Ishikawa (cell line): ENCODE measurements around the gene SMURF1.

ENCODE experiments used
- EP300 ChIP-seq: IDR thresholded peaks from 2 replicates; pipeline ENCODE4 v1.6.1; 2012; ENCODE audit warnings: borderline replicate concordance
- FOXM1 ChIP-seq: IDR thresholded peaks from 2 replicates; pipeline ENCODE4 v1.6.1; 2012; ENCODE audit warnings: low read depth, borderline replicate concordance
- RAD21 ChIP-seq: IDR thresholded peaks from 2 replicates; pipeline ENCODE4 v1.6.1; 2012; ENCODE audit warnings: low read depth
- YY1 ChIP-seq: IDR thresholded peaks from 2 replicates; pipeline ENCODE4 v1.6.1; 2012; ENCODE audit warnings: low read depth
- ZBTB7A ChIP-seq: IDR thresholded peaks from 2 replicates; pipeline ENCODE4 v1.6.1; 2012; ENCODE audit warnings: low read depth
- TF ChIP-seq, protein P1 (sequence below): IDR thresholded peaks from 2 replicates; pipeline ENCODE4 v1.6.1; 2012
- TF ChIP-seq, protein P2 (sequence below): IDR thresholded peaks from 2 replicates; pipeline ENCODE4 v1.6.1; 2012; ENCODE audit warnings: low read depth, mild to moderate bottlenecking
- TF ChIP-seq, protein P3 (sequence below): IDR thresholded peaks from 2 replicates; pipeline ENCODE4 v1.6.1; 2012

DNA sequence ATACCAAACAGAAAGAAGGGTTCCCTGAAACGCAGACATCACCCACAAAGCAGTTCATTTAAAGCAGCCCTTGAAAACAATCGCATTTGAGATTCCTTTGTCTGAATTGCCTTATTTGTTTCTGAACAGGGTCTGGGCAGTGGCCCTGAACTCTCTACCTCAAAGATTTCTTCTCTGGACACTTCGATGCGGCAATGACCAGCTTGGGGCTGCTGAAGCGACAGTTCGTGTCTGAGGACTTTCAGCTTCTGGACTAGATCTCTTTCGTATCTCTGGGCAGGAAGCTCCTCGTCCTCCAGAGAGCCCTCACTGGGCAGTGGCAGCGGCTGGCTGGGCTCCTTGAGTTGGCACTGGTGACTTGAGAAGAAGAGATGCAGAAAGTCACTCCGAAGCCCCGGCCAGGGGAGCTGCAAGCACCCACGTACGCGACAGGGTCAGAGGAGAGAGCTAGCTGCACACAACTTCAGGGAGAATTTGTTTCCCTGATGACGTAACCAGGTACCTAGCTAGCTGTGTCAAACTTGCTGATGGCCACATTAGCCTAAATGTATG lies 96.3 kb downstream of the SMURF1 start:
- TF ChIP-seq, protein P1, sequence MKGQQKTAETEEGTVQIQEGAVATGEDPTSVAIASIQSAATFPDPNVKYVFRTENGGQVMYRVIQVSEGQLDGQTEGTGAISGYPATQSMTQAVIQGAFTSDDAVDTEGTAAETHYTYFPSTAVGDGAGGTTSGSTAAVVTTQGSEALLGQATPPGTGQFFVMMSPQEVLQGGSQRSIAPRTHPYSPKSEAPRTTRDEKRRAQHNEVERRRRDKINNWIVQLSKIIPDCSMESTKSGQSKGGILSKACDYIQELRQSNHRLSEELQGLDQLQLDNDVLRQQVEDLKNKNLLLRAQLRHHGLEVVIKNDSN: no peak
- TF ChIP-seq RAD21 (no peak), YY1 (no peak), FOXM1 (no peak), ZBTB7A (no peak), EP300 (no peak)
- TF ChIP-seq, protein P2, sequence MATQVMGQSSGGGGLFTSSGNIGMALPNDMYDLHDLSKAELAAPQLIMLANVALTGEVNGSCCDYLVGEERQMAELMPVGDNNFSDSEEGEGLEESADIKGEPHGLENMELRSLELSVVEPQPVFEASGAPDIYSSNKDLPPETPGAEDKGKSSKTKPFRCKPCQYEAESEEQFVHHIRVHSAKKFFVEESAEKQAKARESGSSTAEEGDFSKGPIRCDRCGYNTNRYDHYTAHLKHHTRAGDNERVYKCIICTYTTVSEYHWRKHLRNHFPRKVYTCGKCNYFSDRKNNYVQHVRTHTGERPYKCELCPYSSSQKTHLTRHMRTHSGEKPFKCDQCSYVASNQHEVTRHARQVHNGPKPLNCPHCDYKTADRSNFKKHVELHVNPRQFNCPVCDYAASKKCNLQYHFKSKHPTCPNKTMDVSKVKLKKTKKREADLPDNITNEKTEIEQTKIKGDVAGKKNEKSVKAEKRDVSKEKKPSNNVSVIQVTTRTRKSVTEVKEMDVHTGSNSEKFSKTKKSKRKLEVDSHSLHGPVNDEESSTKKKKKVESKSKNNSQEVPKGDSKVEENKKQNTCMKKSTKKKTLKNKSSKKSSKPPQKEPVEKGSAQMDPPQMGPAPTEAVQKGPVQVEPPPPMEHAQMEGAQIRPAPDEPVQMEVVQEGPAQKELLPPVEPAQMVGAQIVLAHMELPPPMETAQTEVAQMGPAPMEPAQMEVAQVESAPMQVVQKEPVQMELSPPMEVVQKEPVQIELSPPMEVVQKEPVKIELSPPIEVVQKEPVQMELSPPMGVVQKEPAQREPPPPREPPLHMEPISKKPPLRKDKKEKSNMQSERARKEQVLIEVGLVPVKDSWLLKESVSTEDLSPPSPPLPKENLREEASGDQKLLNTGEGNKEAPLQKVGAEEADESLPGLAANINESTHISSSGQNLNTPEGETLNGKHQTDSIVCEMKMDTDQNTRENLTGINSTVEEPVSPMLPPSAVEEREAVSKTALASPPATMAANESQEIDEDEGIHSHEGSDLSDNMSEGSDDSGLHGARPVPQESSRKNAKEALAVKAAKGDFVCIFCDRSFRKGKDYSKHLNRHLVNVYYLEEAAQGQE: no peak
- TF ChIP-seq, protein P3, sequence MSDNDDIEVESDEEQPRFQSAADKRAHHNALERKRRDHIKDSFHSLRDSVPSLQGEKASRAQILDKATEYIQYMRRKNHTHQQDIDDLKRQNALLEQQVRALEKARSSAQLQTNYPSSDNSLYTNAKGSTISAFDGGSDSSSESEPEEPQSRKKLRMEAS: no peak
